Transverse colon (tissue), 4 donors: Measurements from ENCODE around the gene PPP3CA. TPM values are rescaled to one million over a fixed set of nuclear protein-coding genes. Genes with fewer than 3 reads are reported as not detected.

Experiments used
- DNase-seq: peaks from one replicate; pipeline ENCODE4 v3.0.0-alpha.2; 2019
- H3K27ac ChIP-seq, 4 donors: fragments of 200-600 bp; sonication (generic); 2 replicates each; pipeline ENCODE4 v1.5.1; 2016 to 2018; ENCODE audit warnings: inconsistent platforms in 4 of 4
- H3K27me3 ChIP-seq: fragments of 200-600 bp; sonication (generic); 2 replicates; pipeline ENCODE4 v1.5.1; 2017; ENCODE audit warnings: inconsistent platforms
- H3K36me3 ChIP-seq, 4 donors: fragments of 200-600 bp; sonication (generic); 2 replicates each; pipeline ENCODE4 v1.5.1; 2017 to 2019; ENCODE audit warnings: inconsistent platforms in 4 of 4
- H3K4me1 ChIP-seq, 4 donors: fragments of 200-600 bp; sonication (generic); 2 replicates each; pipeline ENCODE4 v1.5.1; 2017 to 2020; ENCODE audit warnings: inconsistent platforms in 4 of 4
- H3K4me3 ChIP-seq, 4 donors: fragments of 200-600 bp; sonication (generic); 1 replicate in 1 of 4; 2 replicates in 3 of 4; pipeline versions ENCODE4 v1.5.1 to v1.6.1; 2017 to 2019; ENCODE audit warnings: inconsistent platforms in 4 of 4
- H3K9me3 ChIP-seq, 2 donors: fragments of 200-600 bp; sonication (generic); 2 replicates each; pipeline ENCODE4 v1.5.1; 2017 to 2019; ENCODE audit warnings: inconsistent platforms in 2 of 2
- CTCF ChIP-seq, 5 experiments: fragments of 200-600 bp in 3 of 5; fragments of 450-650 bp in 2 of 5; sonication (generic) in 3 of 5; IDR thresholded peaks; 1 replicate in 2 of 5; 2 replicates in 3 of 5; pipeline ENCODE4 v1.5.1; 2016 to 2017; ENCODE audit warnings: antibody characterized with exemption in 5 of 5, inconsistent platforms in 3 of 5, mild to moderate bottlenecking in 2 of 5, moderate library complexity in 1 of 5
- EP300 ChIP-seq: sonication (generic); formaldehyde crosslinking; IDR thresholded peaks from one replicate; pipeline ENCODE4 v1.6.1; 2017; ENCODE audit warnings: antibody characterized with exemption, low read depth
- POLR2A ChIP-seq: fragments of 450-650 bp; IDR thresholded peaks from one replicate; pipeline ENCODE4 v1.6.1; 2016; ENCODE audit warnings: antibody characterized with exemption, mild to moderate bottlenecking, moderate library complexity
- POLR2AphosphoS5 ChIP-seq, 3 donors: sonication (generic); formaldehyde crosslinking; IDR thresholded peaks; one replicate each; pipeline ENCODE4 v1.6.1; 2016; ENCODE audit warnings: antibody characterized with exemption in 3 of 3
- WGBS, 2 donors: methylation state at CpG; one replicate each; pipeline ENCODE4 v1.1.5; 2018; ENCODE audit warnings: low coverage in 1 of 2; 5-methylcytosine and 5-hydroxymethylcytosine counted together
- in situ Hi-C, 4 donors: fragments of 200-750 bp; cut with MboI; loops; one replicate each; pipeline versions ENCODE4 v1.15.0 to v1.15.1; 2017; ENCODE audit warnings: low sequenced_read_pairs in 3 of 4, low pct_ligation_motif_present in 1 of 4, low pct_unique_long_range_greater_than_20kb in 1 of 4
- intact Hi-C: fragments of 100-400 bp; cut with DNase I; formaldehyde crosslinking; loops from one replicate; pipeline ENCODE4 v1.15.1; 2023; ENCODE audit warnings: low total_unique reads
- total RNA-seq, 4 donors: library from RNA; depleted of rRNA; stranded (reverse); fragments of >200 nt; gene quantifications; one replicate each; pipeline ENCODE4 v1.1.0, GENCODE V29; 2016

Gene PPP3CA
- total RNA-seq, 4 donors from 2014 or later: 29.2 to 50.7 (median 37.7) TPM

- intact Hi-C loops: no loop called here
- no peak for DNase-seq
- in situ Hi-C loops: no loop called here
- H3K27me3 ChIP-seq: no peaks in the 10 kb centered on the region
- H3K4me1 ChIP-seq: no peaks in the 10 kb centered on the region
- H3K36me3 ChIP-seq: peaks cover 0 to 5% (median 0%) of the 10 kb centered on the region in 4 donors
- 77 to 81% methylated on average over 3 of the region's 3 CpGs for WGBS, 2 donors
- no peak overlapping the region for H3K27ac ChIP-seq
- no peaks in the 10 kb centered on the region for H3K9me3 ChIP-seq
- no peak for TF ChIP-seq EP300
- TF ChIP-seq CTCF (IDR thresholded peaks at IDR 0.05): no peak
- no peak for TF ChIP-seq POLR2A
- no peak for TF ChIP-seq POLR2AphosphoS5 (IDR thresholded peaks at IDR 0.05)
- H3K4me3 ChIP-seq: no peak overlapping the region
These were observed 264.2 kb downstream of the PPP3CA start for GRCh38 chr4:101083131-101083530.

- peaks cover 0 to 5% (median 0%) of the 10 kb centered on the region in 4 donors for H3K36me3 ChIP-seq
- in situ Hi-C loops (no loop called here), intact Hi-C loops (no loop called here)
- 77 to 94% methylated on average over 2 to 3 of the region's 3 CpGs for WGBS, 2 donors
- H3K27ac ChIP-seq: no peak overlapping the region
- no peaks in the 10 kb centered on the region for H3K9me3 ChIP-seq
- no peaks in the 10 kb centered on the region for H3K4me1 ChIP-seq
- no peak overlapping the region for H3K4me3 ChIP-seq
- H3K27me3 ChIP-seq: no peaks in the 10 kb centered on the region
- no peak for DNase-seq
- TF ChIP-seq EP300 (no peak), CTCF (IDR thresholded peaks at IDR 0.05) (no peak), POLR2A (no peak), POLR2AphosphoS5 (IDR thresholded peaks at IDR 0.05) (no peak)
These were observed 265.5 kb downstream of the PPP3CA start for GRCh38 chr4:101081695-101082369.

- H3K27ac ChIP-seq: no peak overlapping the region
- H3K4me3 ChIP-seq: no peak overlapping the region
- in situ Hi-C loops: no loop called here
- DNase-seq: no peak
- no peaks in the 10 kb centered on the region for H3K9me3 ChIP-seq
- no peaks in the 10 kb centered on the region for H3K27me3 ChIP-seq
- intact Hi-C loops: no loop called here
- peaks cover 0 to 5% (median 0%) of the 10 kb centered on the region in 4 donors for H3K36me3 ChIP-seq
- TF ChIP-seq POLR2AphosphoS5 (IDR thresholded peaks at IDR 0.05) (no peak), POLR2A (no peak), EP300 (no peak), CTCF (IDR thresholded peaks at IDR 0.05) (no peak)
- H3K4me1 ChIP-seq: no peaks in the 10 kb centered on the region
These were observed 266.2 kb downstream of the PPP3CA start for GRCh38 chr4:101081166-101081565.

GRCh38 chr4:101078950-101079349 is 268.4 kb downstream of the PPP3CA start:
- H3K27me3 ChIP-seq: no peaks in the 10 kb centered on the region
- H3K9me3 ChIP-seq: no peaks in the 10 kb centered on the region
- TF ChIP-seq POLR2AphosphoS5 (IDR thresholded peaks at IDR 0.05) (no peak), POLR2A (no peak), CTCF (IDR thresholded peaks at IDR 0.05) (no peak), EP300 (no peak)
- intact Hi-C loops: no loop called here
- in situ Hi-C loops: no loop called here
- H3K36me3 ChIP-seq: peaks cover 0 to 5% (median 0%) of the 10 kb centered on the region in 4 donors
- no peaks in the 10 kb centered on the region for H3K4me1 ChIP-seq
- H3K27ac ChIP-seq: no peak overlapping the region
- no peak overlapping the region for H3K4me3 ChIP-seq
- no peak for DNase-seq
- WGBS, 2 donors: 95 to 98% methylated on average over 2 of the region's 2 CpGs
